NCI-H524 treated with DMSO at 0.1 percent for 48 hours (cell line): ENCODE results near the gene LRRC52.

Source experiments
- DNase-seq: peaks from one replicate; lab custom pipeline; 2025; lab: John Stamatoyannopoulos, UW

LRRC52 gene, protein sequence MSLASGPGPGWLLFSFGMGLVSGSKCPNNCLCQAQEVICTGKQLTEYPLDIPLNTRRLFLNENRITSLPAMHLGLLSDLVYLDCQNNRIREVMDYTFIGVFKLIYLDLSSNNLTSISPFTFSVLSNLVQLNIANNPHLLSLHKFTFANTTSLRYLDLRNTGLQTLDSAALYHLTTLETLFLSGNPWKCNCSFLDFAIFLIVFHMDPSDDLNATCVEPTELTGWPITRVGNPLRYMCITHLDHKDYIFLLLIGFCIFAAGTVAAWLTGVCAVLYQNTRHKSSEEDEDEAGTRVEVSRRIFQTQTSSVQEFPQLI

GRCh38 chr1:165543532-165544438 lies at the start of gene LRRC52:
LRRC52 (plus strand) TSS chr1:165544000; CDS start chr1:165544297, 297 bp downstream.
- DNase-seq = no peak

DNA sequence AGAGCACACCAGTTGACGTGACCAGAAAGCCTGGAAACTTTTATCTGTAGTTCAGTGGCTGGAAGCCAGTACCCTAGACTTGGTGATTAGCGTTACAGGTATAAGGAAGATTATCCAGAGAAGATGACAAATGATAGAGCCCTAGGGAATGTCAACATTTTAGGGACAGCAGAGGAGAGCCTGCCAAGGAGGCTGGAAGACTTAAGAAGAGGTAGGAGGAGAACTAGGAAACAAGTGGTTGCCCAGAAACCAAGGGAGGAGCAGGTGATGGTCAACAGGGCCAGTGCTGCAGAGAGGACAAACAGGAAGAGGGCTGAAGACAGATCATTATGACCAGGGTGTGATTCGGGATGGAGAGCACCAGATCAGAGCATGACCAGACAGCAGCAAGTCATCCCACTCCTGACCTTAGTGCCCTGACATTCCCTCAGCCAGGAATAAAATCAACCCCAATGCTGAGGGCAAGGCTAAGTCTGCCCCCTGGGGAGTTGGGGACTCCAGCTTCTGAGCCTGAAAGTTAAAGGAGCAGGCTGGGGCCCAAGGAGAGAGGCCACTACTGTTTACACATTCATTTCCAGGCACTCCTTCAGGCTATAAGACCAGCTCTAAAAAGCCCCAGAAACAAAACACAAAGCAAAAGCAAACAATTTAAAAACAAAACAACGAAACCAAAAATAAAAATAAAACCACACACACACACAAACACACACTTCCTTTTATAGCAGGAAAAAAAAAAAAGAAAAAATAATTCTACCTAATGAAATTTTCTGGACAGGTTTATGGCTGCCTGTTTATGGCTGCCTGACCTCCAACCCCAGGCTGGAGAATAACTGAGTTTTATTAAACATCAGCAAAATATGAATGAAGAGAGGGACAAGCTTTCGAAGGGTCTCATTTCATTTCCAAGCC lies 48.6 kb upstream of the LRRC52 start:
- DNase-seq = no peak

DNA sequence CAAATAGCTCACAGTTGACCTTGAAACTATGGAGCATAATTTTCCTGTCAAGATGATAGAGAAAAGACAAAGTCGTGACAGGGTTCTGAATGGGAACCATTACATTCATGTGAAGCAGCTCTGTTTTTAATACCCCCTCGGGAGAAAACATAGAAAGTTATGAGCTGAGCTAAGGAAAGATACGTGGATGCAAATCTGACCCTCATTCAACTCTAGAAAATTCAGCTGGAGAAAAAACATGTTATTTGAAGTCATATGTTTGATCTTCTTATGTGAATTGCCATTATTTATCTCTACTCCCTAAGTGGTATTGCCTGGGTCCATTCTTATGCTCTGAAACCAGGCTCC lies 48.0 kb upstream of the LRRC52 start:
- DNase-seq = no peak

DNA sequence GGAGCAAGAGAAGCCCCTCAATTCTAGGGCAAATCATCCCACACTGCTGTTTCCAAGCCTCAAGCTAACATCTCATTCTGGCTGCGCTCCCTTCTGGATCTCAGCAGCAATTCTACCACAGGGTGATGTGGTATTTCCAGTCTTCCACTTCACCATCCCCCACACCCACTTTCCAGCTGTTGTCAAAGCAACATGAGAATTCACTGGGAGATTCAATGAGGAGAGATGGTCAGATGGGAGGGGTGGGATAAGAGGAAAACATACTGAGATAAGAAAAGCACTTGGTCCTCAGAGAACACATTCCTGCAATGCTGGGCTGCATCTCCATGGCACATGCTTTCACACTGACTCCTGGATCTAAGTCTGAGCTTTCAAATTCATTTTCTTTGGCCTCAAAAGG lies 47.3 kb upstream of the LRRC52 start:
- no peak for DNase-seq

DNA sequence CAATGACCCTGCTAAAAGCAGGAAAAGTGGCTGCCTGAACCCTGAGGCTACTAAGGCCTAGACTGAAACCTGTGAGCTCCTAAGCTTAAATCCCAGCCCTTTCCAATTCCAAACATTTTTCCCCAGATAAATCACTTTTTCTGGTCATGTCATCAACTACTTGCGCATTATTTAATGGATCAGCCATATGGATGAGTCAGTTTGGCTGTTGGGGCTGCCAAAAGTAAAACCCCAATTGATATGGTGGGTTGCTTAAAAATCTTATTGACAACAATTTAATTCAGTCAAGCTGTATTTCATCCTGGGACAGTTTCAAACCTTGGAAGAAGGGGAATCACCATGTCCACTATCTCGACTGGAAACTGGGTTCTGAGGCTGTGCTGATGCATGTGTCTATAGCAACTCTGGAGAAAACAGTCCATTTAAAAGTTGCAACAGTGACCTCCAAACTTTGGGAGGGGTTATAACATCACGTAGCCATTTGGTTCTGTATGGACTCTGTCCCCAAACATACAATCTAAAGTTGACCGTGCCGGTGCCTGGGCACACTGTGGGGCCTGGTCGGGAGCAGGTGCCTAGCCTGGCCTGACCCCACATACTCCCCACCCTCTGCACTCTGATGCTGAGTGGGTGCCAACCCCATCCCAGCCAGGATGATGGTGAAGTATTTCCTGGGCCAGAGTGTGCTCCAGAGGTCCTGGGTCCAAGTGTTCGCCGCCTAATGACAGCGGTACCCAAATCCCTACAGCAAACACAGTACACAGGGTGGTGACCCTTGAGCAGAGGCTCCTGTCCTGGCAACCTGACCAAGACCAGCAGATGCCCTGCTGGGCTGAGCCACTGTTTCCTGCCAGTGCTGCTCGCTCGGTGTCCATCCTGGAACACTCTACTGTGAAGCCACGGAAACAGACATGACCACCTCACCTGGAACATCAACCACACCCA lies 46.5 kb upstream of the LRRC52 start:
- DNase-seq = no peak

GRCh38 chr1:165501330-165501969 lies 42.4 kb upstream of the LRRC52 start:
- DNase-seq = no peak

DNA sequence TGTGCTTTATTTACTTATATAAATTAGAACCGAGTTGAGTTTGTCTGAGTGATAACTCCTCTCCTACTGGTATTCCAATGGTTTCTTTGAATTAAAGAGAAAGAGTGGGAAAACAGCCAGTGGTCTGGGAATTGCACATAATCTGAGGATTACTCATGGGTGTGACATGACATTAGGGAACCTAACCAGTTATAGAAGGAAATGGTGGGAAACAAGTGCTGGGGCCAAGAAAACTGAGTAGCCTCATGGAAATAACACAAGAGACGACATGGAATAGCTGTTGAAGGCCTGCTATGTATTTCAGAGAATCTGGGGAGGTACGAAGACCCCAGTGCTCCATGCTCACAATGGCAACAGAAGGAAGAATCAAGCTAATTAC lies 41.8 kb upstream of the LRRC52 start:
- DNase-seq = no peak

GRCh38 chr1:165507570-165507969 lies 36.2 kb upstream of the LRRC52 start:
- no peak for DNase-seq

- no peak for DNase-seq
These were observed 35.5 kb upstream of the LRRC52 start for GRCh38 chr1:165508291-165508690.

- no peak for DNase-seq
These were observed 31.0 kb upstream of the LRRC52 start for GRCh38 chr1:165512816-165513215.

GRCh38 chr1:165516469-165516868 lies 27.3 kb upstream of the LRRC52 start:
- DNase-seq = no peak

DNA sequence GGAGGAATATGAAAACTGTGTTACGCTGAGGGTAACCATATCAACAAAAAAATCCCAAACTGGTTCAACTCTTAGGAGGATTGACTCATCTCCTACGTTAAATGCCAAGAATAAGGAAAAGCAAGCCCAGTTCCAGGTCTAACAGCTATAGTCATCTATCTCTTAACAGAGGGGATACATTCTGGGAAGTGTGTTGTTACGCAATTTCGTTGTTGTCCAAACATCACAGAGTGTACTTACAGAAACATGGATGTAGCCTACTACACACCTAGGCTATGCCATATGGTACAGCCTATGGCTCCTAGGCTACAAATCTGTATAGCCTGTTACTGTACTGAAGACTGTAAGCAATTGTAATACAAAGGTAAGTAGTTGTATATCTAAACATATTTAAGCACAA lies 23.2 kb upstream of the LRRC52 start:
- no peak for DNase-seq

DNA sequence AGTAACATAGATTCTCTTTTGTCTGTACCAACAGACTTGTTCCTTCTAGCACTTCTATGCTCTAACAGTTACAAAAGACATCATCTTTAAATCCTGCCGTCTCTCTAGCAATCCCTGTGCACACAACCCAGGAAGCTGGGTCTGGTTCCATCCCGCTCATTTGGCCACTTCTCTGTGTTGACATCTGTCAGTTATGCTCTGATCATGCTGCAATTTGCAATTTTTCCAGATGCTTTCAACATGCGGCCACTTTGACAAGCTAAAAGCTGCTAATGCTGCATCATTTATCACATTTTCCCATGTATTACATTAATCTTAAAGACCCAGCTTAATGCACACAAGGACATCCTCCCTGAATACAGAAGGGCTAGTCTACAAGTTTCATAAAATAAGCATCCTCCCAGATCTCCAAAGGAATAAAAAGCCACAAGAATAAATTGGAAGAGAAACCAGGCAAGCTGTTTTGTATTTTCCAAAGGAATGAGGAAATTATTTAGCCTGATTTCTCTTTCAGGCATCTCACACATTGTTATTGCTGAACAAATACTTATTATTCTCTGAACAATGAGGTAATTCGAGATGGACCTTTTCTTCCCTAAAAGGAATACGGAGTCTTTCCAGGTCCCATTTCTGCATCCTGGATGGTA lies 19.0 kb upstream of the LRRC52 start:
- DNase-seq = no peak

DNA sequence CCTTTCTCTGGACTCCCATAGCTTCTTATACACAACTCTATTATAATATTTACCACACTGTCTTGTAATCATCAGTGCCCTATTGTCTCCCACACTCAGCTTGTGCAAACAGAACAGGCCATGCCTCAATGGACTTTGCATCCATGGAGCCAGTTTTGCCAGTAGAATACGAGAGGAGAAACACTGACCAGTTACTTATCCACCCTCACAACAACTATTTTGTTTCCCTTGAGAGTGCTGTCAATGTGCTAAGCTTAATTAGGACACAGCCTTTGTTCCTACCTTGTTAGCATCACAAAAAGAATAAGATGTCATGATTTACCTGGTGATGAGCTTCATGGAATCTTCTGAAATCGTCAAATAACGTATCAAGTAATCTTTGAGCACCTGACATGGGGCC lies 18.1 kb upstream of the LRRC52 start:
- no peak for DNase-seq

DNA sequence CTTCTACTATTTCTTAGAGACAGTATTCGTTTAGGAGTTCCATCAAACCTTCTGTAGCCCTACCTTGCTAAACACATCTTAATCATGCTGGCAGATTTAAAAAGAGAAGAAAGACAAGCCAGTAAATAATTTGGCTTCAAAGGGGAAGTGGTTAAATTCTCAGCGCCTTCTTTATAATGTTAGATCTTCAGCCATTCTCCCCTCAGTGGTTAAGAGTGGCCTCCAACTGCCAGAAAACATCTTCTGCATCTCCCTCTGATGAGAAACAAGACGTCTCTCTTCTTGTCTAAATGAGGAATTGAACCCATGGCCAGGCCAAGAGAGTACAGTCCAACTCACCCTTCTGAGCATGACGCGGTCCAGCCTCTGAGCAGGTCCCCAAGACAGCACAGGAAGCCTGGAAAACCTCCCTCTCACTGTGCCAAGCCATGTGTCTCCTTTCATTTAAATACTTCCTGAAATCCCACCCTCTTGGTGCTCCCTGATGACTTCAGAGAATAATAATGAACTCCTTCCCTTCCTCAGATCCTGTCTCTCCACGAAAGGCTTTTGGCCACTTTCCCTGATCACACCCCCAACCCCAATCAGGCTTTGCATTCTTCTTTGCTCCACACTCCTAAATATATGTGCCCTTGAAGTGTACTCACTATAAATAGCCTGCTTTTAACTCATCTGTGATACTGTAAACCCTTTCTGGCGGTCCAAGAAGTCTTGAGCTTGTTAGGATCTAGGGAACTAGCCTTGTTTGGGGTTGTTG lies 16.4 kb upstream of the LRRC52 start:
- DNase-seq = no peak

- no peak for DNase-seq
These were observed 12.8 kb upstream of the LRRC52 start for GRCh38 chr1:165531021-165531420.

GRCh38 chr1:165532053-165532452 lies 11.7 kb upstream of the LRRC52 start:
- no peak for DNase-seq

GRCh38 chr1:165533254-165533653 lies 10.5 kb upstream of the LRRC52 start:
- no peak for DNase-seq

DNA sequence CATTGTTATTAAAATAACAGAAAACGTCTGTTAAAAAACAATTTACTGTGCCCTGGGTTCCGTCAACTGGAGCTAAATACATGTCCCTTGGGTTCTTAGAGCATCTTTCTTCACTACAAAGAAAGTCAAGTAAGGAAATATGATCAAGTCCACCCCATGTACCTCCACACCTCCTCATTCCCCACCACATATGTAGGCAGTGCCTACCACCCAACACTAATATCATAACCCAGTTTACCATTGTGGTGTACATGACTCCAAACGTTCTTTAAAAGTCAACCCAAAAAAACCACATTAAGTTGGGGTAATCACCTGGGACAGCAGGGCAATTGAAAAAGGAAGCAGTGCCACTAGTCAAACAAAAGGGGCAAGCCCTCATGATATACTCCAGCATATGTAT lies 7.8 kb upstream of the LRRC52 start:
- no peak for DNase-seq
